Body of pancreas (tissue), 4 donors: ENCODE data around the gene TTC7B.

Experiments used
- POLR2A ChIP-seq, 3 donors: fragments of 450-650 bp; IDR thresholded peaks; one replicate each; pipeline ENCODE4 v1.6.1; 2016; ENCODE audit warnings: antibody characterized with exemption in 3 of 3, mild to moderate bottlenecking in 2 of 3
- TF ChIP-seq, protein P1 (sequence below), 7 experiments: fragments of 450-650 bp in 4 of 7; fragments of 200-600 bp in 3 of 7; sonication (generic) in 3 of 7; IDR thresholded peaks; one replicate each; pipeline ENCODE4 v1.5.1; 2016 to 2019; ENCODE audit warnings: antibody characterized with exemption in 7 of 7

DNA sequence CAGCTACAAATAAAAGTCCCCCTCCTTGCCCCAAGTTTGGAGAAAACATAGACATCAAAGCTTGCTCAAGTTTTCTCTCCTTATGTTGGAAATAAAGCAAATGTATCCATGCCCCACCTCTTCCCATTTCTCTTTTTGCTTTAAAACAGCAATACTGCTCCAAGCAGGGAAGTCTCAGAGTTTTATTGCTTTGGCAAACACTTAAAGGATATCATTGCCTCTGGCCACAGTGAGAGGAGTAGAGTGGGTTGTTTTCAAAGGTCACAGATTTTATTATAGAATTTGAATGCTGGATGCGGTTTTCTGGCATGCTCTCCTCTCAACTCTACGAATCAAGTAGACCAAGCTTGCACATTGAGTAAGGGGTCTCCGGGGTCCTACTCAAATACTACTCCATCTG is 149.7 kb downstream of the TTC7B start:
- TF ChIP-seq, protein P1, sequence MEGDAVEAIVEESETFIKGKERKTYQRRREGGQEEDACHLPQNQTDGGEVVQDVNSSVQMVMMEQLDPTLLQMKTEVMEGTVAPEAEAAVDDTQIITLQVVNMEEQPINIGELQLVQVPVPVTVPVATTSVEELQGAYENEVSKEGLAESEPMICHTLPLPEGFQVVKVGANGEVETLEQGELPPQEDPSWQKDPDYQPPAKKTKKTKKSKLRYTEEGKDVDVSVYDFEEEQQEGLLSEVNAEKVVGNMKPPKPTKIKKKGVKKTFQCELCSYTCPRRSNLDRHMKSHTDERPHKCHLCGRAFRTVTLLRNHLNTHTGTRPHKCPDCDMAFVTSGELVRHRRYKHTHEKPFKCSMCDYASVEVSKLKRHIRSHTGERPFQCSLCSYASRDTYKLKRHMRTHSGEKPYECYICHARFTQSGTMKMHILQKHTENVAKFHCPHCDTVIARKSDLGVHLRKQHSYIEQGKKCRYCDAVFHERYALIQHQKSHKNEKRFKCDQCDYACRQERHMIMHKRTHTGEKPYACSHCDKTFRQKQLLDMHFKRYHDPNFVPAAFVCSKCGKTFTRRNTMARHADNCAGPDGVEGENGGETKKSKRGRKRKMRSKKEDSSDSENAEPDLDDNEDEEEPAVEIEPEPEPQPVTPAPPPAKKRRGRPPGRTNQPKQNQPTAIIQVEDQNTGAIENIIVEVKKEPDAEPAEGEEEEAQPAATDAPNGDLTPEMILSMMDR (IDR thresholded peaks at IDR 0.05): no peak
- TF ChIP-seq POLR2A (IDR thresholded peaks at IDR 0.05): no peak
